SK-N-SH treated with all-trans-retinoic acid at 6 μM for 48 hours (cell line): ENCODE results near the gene BCDIN3D.

Source experiments
- ATAC-seq: fragments of 200-7000 bp; cut with Tn5 transposase; 3 replicates; pipeline ENCODE4 v1.9.1; 2020; ENCODE audit warnings: mild to moderate bottlenecking, moderate library complexity
- ARNTL ChIP-seq: fragments of 450-650 bp; formaldehyde crosslinking; IDR thresholded peaks from 2 replicates; pipeline ENCODE4 v1.5.0; 2020; ENCODE audit warnings: low read depth, mild to moderate bottlenecking, moderate library complexity, borderline replicate concordance
- BACH2 ChIP-seq: fragments of 250-450 bp; sonication (Bioruptor Pico); IDR thresholded peaks from 2 replicates; pipeline ENCODE4 v1.9.0; 2021; ENCODE audit warnings: mild to moderate bottlenecking, borderline replicate concordance
- CREB5 ChIP-seq: fragments of 250-450 bp; sonication (Bioruptor Pico); IDR thresholded peaks from 2 replicates; pipeline ENCODE4 v1.5.1; 2020; ENCODE audit warnings: low read depth, mild to moderate bottlenecking, moderate library complexity
- CSRNP3 ChIP-seq: fragments of 250-450 bp; sonication (Bioruptor Pico); IDR thresholded peaks from 2 replicates; pipeline ENCODE4 v1.5.1; 2021; ENCODE audit warnings: mild to moderate bottlenecking, moderate library complexity
- ESRRG ChIP-seq: fragments of 250-450 bp; sonication (Bioruptor Pico); IDR thresholded peaks from 2 replicates; pipeline ENCODE4 v1.6.1; 2021; ENCODE audit warnings: mild to moderate bottlenecking
- GLIS3 ChIP-seq: fragments of 250-450 bp; sonication (Bioruptor Pico); IDR thresholded peaks from 2 replicates; pipeline ENCODE4 v1.5.0; 2020; ENCODE audit warnings: mild to moderate bottlenecking, moderate library complexity
- ISL1 ChIP-seq: fragments of 250-450 bp; sonication (Bioruptor Pico); IDR thresholded peaks from 2 replicates; pipeline ENCODE4 v2.1.2; 2022; ENCODE audit warnings: mild to moderate bottlenecking, moderate library complexity
- OSR1 ChIP-seq: fragments of 250-450 bp; sonication (Bioruptor Pico); IDR thresholded peaks from 2 replicates; pipeline ENCODE4 v1.8.0; 2022; ENCODE audit warnings: moderate library complexity, mild to moderate bottlenecking, inconsistent platforms
- RARB ChIP-seq: fragments of 250-450 bp; sonication (Bioruptor Pico); IDR thresholded peaks from 2 replicates; pipeline ENCODE4 v1.8.0; 2021; ENCODE audit warnings: mild to moderate bottlenecking, moderate library complexity
- SNAI2 ChIP-seq: fragments of 250-450 bp; sonication (Bioruptor Pico); IDR thresholded peaks from 2 replicates; pipeline ENCODE4 v1.5.0; 2020; ENCODE audit warnings: mild to moderate bottlenecking, moderate library complexity
- TCF4 ChIP-seq: fragments of 250-450 bp; sonication (Bioruptor Pico); IDR thresholded peaks from 2 replicates; pipeline ENCODE4 v1.8.0; 2021; ENCODE audit warnings: mild to moderate bottlenecking, moderate library complexity, borderline replicate concordance
- TOX ChIP-seq: fragments of 250-450 bp; sonication (Bioruptor Pico); IDR thresholded peaks from 2 replicates; pipeline ENCODE4 v1.8.0; 2021; ENCODE audit warnings: mild to moderate bottlenecking, moderate library complexity, borderline replicate concordance
- TSHZ2 ChIP-seq: fragments of 250-450 bp; sonication (Bioruptor Pico); IDR thresholded peaks from 2 replicates; pipeline ENCODE4 v1.5.0; 2020; ENCODE audit warnings: mild to moderate bottlenecking, moderate library complexity
- ZC3H10 ChIP-seq: fragments of 250-450 bp; sonication (Bioruptor Pico); IDR thresholded peaks from 2 replicates; pipeline ENCODE4 v1.5.1; 2021; ENCODE audit warnings: mild to moderate bottlenecking, moderate library complexity
- ZFP3 ChIP-seq: fragments of 250-450 bp; sonication (Bioruptor Pico); IDR thresholded peaks from 2 replicates; pipeline ENCODE4 v1.5.0; 2020; ENCODE audit warnings: mild to moderate bottlenecking, moderate library complexity
- ZFP30 ChIP-seq: fragments of 450-650 bp; formaldehyde crosslinking; IDR thresholded peaks from 2 replicates; pipeline ENCODE4 v1.5.0; 2022; ENCODE audit warnings: mild to moderate bottlenecking, moderate library complexity
- ZNF565 ChIP-seq: fragments of 450-650 bp; formaldehyde crosslinking; conservative IDR thresholded peaks from 2 replicates; pipeline ENCODE4 v1.5.0; 2020; ENCODE audit warnings: low read depth, mild to moderate bottlenecking, moderate library complexity
- ZNF70 ChIP-seq: fragments of 450-650 bp; formaldehyde crosslinking; IDR thresholded peaks from 2 replicates; pipeline ENCODE4 v1.5.0; 2020; ENCODE audit warnings: mild to moderate bottlenecking, moderate library complexity
- ZNF8 ChIP-seq: fragments of 450-650 bp; formaldehyde crosslinking; IDR thresholded peaks from 2 replicates; pipeline ENCODE4 v1.5.0; 2020; ENCODE audit warnings: mild to moderate bottlenecking, moderate library complexity
- TF ChIP-seq, protein P1 (sequence below): fragments of 250-450 bp; sonication (Bioruptor Pico); IDR thresholded peaks from 2 replicates; pipeline ENCODE4 v1.8.0; 2021; ENCODE audit warnings: low read depth, mild to moderate bottlenecking, moderate library complexity, borderline replicate concordance

BCDIN3D gene

DNA sequence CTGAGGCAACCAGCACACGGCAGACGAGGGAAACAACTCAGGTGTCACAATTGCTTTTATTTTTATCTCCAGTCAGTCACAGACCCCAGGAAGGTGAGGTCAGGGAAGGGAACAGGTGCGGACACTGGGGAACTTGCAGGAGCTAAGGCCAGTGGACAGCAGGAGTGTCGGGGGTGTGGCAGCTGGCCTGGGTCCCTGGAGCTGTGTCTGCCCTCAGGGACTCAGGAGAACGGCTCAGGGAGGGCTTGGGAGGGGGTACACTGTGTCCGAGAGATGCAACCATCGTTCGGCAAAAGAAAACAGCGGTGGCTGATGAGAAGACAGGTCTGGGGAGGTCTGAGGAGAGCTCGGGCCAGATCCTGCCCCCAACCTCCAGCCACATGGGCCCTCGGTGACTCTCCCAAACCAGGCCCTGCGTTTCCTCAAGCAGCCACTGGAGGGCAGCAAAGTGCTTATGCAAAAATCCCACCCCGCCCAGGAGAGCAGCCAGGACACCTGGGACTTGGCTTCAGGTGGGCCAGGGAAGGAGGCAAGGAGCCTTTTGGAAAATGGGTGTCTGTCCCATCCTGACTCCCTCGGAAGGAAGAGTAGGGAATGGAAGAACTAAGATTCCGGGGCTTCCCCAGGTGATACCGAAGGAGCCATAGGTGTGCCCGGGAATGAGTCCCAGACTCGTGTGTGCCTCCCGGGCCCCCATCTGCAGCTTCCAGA lies 24.1 kb upstream of the BCDIN3D start (continued):
- TF ChIP-seq, protein P1, sequence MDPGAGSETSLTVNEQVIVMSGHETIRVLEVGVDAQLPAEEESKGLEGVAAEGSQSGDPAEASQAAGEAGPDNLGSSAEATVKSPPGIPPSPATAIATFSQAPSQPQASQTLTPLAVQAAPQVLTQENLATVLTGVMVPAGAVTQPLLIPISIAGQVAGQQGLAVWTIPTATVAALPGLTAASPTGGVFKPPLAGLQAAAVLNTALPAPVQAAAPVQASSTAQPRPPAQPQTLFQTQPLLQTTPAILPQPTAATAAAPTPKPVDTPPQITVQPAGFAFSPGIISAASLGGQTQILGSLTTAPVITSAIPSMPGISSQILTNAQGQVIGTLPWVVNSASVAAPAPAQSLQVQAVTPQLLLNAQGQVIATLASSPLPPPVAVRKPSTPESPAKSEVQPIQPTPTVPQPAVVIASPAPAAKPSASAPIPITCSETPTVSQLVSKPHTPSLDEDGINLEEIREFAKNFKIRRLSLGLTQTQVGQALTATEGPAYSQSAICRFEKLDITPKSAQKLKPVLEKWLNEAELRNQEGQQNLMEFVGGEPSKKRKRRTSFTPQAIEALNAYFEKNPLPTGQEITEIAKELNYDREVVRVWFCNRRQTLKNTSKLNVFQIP, result no peak
- no peak for TF ChIP-seq ISL1 (CRISPR knock-in tag)
- no peak for TF ChIP-seq CSRNP3 (CRISPR knock-in tag)
- TF ChIP-seq ZFP3 (CRISPR knock-in tag), result no peak

DNA sequence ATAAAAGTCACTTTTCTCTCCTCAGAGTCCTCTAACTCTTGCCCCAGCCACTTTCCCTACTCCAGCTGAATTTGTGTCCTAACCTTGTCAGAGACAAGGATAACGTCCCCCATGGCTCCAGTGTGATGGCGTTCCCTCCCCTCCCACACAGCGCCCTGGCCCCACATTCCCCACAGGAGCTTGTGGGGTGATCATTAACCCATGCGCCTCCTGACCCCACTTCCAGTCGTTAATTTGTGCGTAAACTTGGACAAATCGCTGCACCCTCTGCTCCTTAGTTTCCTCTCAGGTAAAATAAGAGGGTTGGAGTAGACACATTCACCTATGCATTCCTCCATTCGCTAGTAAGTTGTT lies 22.9 kb upstream of the BCDIN3D start:
- TF ChIP-seq GLIS3 (CRISPR knock-in tag), result no peak
- TF ChIP-seq ESRRG (CRISPR knock-in tag), result no peak
- no peak for TF ChIP-seq OSR1 (CRISPR knock-in tag)
- TF ChIP-seq ZNF70 (CRISPR knock-in tag), result no peak
- no peak for TF ChIP-seq CREB5 (CRISPR knock-in tag)
- TF ChIP-seq ZC3H10 (CRISPR knock-in tag), result no peak
- TF ChIP-seq ZNF565 (CRISPR knock-in tag), result no peak
- TF ChIP-seq TOX (CRISPR knock-in tag), result no peak
- no peak for TF ChIP-seq ZNF8 (CRISPR knock-in tag)
- TF ChIP-seq CSRNP3 (CRISPR knock-in tag), result no peak
- no peak for TF ChIP-seq ISL1 (CRISPR knock-in tag)
- TF ChIP-seq ZFP3 (CRISPR knock-in tag), result no peak
- TF ChIP-seq TSHZ2 (CRISPR knock-in tag), result no peak
- no peak for TF ChIP-seq ZFP30 (CRISPR knock-in tag)
- no peak for TF ChIP-seq ARNTL (CRISPR knock-in tag)
- TF ChIP-seq BACH2 (CRISPR knock-in tag), result no peak
- TF ChIP-seq RARB (CRISPR knock-in tag), result no peak
- no peak for TF ChIP-seq SNAI2 (CRISPR knock-in tag)
- no peak for TF ChIP-seq TCF4 (CRISPR knock-in tag)
- TF ChIP-seq, protein P1, result no peak
- TF ChIP-seq, all 23 proteins: peak for 0
- no peak for ATAC-seq
